Measurements from ENCODE around the gene KCNG2. TPM values are rescaled to one million over a fixed set of nuclear protein-coding genes. Genes with fewer than 3 reads are reported as not detected.
A peak's percentile ranks its signal among the peaks of the same experiment; 100 is the strongest.

The KCNG2 gene
- total and polyA plus RNA-seq, 12 donors, result 0.16 to 0.79 (median 0.24) TPM; not detected in 7

DNA sequence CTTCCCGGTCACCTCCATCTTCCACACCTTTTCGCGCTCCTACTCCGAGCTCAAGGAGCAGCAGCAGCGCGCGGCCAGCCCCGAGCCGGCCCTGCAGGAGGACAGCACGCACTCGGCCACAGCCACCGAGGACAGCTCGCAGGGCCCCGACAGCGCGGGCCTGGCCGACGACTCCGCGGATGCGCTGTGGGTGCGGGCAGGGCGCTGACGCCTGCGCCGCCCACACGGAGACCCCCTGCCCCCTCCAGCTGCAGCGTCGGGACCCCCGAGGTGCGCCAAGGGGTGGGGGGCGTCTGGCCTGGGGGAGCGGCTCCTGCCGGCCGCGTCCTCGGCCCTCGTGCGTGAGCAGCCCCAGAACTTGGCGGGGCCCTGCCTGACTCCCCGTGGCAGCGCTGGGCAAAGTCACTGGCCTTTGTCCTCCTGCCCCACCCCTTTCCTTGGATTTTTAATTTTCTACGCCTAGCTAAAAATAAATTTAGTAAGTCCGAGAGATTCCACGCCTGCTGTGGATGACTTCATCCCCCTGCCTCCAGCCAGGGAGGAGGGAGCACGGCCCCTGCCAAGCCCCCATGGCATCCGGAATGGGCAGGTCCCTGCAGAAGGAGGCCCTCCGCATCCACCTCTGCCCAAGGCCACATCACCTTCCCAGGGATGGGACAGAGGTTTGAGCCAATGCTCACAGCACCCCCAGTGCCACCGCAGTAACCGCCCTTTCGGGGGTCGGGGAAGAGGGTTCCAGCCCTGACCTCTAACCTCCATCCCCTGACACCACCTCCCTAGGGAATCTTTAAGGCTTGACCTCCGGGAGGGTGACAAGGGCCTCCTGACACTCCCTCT lies 102.1 kb downstream of the KCNG2 start:
- ATAC-seq, result peak in 1 of 8 donors; percentile 6
- no peak for DNase-seq
- intact Hi-C loops (cut with DNase I), result no loop called here
- H3K4me1 ChIP-seq, result no peaks in the 10 kb centered on the region
- H3K9me3 ChIP-seq, result peaks cover 0 to 65% (median 6%) of the 10 kb centered on the region in 11 donors
- WGBS, 2 donors, result 74 to 86% methylated on average over 43 to 53 of the region's 53 CpGs
- no peak overlapping the region for H3K27ac ChIP-seq
- H3K27me3 ChIP-seq, result no peaks in the 10 kb centered on the region
- no peak overlapping the region for H3K4me3 ChIP-seq
- TF ChIP-seq, protein P1, sequence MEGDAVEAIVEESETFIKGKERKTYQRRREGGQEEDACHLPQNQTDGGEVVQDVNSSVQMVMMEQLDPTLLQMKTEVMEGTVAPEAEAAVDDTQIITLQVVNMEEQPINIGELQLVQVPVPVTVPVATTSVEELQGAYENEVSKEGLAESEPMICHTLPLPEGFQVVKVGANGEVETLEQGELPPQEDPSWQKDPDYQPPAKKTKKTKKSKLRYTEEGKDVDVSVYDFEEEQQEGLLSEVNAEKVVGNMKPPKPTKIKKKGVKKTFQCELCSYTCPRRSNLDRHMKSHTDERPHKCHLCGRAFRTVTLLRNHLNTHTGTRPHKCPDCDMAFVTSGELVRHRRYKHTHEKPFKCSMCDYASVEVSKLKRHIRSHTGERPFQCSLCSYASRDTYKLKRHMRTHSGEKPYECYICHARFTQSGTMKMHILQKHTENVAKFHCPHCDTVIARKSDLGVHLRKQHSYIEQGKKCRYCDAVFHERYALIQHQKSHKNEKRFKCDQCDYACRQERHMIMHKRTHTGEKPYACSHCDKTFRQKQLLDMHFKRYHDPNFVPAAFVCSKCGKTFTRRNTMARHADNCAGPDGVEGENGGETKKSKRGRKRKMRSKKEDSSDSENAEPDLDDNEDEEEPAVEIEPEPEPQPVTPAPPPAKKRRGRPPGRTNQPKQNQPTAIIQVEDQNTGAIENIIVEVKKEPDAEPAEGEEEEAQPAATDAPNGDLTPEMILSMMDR (IDR thresholded peaks at IDR 0.05), result no peak
- peaks cover 0 to 28% (median 17%) of the 10 kb centered on the region in 9 donors for H3K36me3 ChIP-seq

DNA sequence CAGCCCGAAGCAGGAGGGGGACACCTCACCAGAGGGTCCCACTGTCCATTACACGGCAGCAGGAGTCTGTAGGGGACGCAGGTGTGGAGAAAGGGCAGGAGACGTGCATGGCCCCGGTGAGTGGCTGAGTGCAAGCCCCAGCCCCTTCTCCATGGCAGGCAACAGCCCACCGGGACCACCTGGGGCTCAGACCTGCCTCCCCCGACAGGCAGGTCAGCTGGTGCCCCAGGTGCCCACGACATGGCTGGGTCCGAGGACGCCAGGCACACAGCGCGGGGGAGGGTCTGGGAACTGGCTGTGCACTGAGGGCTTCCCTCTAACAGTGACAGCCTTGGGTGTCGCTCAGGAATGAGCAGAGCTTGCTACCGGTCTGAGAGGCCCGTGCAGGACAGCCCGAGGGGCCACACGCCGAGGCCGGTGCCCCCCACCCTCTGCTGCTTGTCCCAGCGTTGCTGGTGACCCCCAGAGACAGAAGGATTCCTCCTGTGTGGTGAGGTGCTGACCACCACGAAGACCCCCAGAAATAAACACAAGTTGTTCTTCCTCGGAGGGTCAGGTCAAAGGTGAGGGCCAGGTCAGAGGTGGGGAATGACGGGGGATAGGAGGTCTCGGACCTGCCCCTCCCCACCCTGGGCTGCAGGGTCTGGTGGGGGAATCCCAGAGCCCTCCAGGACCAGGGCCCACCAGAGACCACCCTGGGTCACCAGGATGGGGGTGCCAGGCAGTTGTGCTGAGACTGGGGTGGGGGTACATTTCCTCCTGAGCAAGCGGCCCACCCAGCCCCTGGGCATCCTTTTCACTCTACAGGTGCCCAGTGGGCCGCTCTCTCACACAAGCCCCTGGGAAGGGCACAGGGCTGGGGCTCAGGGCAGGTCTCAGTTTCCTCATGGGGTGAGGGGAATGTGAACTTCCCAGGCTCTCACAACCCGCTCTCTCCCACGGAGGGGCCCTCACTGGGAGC lies 103.2 kb downstream of the KCNG2 start:
- Histone ChIP-seq H3K36me3 (peaks cover 0 to 32% (median 17%) of the 10 kb centered on the region in 9 donors), H3K27ac (no peak overlapping the region), H3K27me3 (no peaks in the 10 kb centered on the region), H3K4me1 (peaks cover 0 to 3% (median 0%) of the 10 kb centered on the region in 9 donors), H3K4me3 (no peak overlapping the region), H3K9me3 (peaks cover 0 to 54% (median 6%) of the 10 kb centered on the region in 11 donors)
- WGBS, 2 donors, result 94 to 96% methylated on average over 28 of the region's 28 CpGs
- TF ChIP-seq, protein P1 (IDR thresholded peaks at IDR 0.05), result no peak
- ATAC-seq (peak in 2 of 8 donors; percentile 7 to 11), DNase-seq (no peak)
- intact Hi-C loops (cut with DNase I), result no loop called here

DNA sequence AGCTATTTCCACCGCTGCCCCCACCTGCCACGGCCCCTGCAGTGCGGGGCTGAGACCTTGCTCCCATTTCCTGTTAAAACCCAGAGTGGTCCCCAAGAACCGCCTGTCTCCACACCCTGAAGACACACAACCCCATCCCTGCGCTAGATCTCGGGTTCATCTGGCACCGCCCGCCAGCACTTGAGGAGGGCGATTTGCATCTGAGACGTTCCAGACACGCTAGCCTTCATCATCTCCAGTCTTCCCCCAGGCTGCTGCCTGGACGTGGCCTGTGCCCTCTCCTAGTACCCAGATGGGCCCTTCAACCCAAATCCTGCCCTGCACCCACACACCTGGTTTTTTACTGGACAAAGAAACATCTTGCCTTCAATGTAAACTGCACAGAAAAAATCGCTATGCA lies 103.9 kb downstream of the KCNG2 start:
- no peak for ATAC-seq
- peaks cover 0 to 46% (median 6%) of the 10 kb centered on the region in 11 donors for H3K9me3 ChIP-seq
- peaks cover 0 to 3% (median 0%) of the 10 kb centered on the region in 9 donors for H3K4me1 ChIP-seq
- H3K36me3 ChIP-seq, result peaks cover 0 to 32% (median 17%) of the 10 kb centered on the region in 9 donors
- DNase-seq, result no peak
- no peak overlapping the region for H3K27ac ChIP-seq
- no peaks in the 10 kb centered on the region for H3K27me3 ChIP-seq
- TF ChIP-seq, protein P1 (IDR thresholded peaks at IDR 0.05), result no peak
- H3K4me3 ChIP-seq, result no peak overlapping the region
- intact Hi-C loops (cut with DNase I), result no loop called here
- WGBS, 2 donors, result 95% methylated on average over 13 of the region's 13 CpGs

DNA sequence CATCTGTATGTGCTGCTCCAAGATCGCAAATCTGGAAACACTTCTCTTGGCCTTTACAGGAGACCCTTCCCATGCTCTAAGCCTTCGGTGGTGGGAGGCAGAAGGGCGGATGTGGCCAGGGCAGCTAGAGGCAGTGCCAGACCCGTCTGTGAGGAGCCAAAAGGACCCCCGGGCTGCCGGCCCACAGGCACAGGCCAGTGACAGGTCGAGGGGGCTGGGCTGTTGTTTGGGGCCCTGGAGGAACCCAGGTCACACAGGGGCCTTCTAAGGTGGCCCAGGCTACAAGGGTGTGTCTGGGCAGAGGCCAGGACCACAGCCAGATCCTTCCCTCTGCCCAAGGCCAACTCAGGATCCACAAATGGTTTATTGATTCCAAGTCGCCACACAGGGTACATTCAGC lies 104.3 kb downstream of the KCNG2 start:
- Histone ChIP-seq H3K27me3 (no peaks in the 10 kb centered on the region), H3K27ac (no peak overlapping the region), H3K4me3 (no peak overlapping the region), H3K9me3 (peaks cover 0 to 42% (median 3%) of the 10 kb centered on the region in 11 donors), H3K36me3 (peaks cover 0 to 32% (median 17%) of the 10 kb centered on the region in 9 donors), H3K4me1 (peaks cover 0 to 3% (median 0%) of the 10 kb centered on the region in 9 donors)
- TF ChIP-seq, protein P1 (IDR thresholded peaks at IDR 0.05), result no peak
- peak in 1 of 8 donors; percentile 19 for ATAC-seq
- DNase-seq, result no peak
- intact Hi-C loops (cut with DNase I), result no loop called here
- WGBS, 2 donors, result 91 to 97% methylated on average over 8 of the region's 8 CpGs
